ENCODE results near the gene EPHX1.

DNA sequence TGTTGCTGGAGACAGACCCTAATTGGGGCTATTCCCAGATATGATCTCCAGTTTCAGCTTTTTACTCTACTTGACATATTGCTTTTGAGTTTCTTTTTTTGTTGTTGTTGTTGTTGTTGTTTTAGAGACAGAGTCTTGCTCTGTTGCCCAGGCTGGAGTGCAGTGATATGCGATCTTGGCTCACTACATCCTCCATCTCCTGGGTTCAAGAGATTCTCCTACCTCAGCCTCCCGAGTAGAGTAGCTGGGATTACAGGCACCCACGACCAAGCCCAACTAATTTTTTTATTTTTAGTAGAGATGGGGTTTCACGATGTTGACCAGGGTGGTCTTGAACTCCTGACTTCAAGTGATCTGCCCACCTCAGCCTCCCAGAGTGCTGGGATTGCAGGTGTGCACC is 33.6 kb upstream of the EPHX1 start:
- TF ChIP-seq, protein P1, sequence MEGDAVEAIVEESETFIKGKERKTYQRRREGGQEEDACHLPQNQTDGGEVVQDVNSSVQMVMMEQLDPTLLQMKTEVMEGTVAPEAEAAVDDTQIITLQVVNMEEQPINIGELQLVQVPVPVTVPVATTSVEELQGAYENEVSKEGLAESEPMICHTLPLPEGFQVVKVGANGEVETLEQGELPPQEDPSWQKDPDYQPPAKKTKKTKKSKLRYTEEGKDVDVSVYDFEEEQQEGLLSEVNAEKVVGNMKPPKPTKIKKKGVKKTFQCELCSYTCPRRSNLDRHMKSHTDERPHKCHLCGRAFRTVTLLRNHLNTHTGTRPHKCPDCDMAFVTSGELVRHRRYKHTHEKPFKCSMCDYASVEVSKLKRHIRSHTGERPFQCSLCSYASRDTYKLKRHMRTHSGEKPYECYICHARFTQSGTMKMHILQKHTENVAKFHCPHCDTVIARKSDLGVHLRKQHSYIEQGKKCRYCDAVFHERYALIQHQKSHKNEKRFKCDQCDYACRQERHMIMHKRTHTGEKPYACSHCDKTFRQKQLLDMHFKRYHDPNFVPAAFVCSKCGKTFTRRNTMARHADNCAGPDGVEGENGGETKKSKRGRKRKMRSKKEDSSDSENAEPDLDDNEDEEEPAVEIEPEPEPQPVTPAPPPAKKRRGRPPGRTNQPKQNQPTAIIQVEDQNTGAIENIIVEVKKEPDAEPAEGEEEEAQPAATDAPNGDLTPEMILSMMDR (IDR thresholded peaks at IDR 0.05) = no peak
- TF ChIP-seq EZH2 (IDR thresholded peaks at IDR 0.05; ENCODE audit: borderline replicate concordance, insufficient read depth, low read depth, low read length, poor library complexity, severe bottlenecking) = no peak
